Activated T-helper 17 cell treated with anti-CD3 and anti-CD28 coated beads, Interleukin-2, amount 50 U/mL, for 72 hours (primary cell): ENCODE data around the gene SPEF1. TPM values are rescaled to one million over a fixed set of nuclear protein-coding genes. Genes with fewer than 3 reads are reported as not detected.
A peak's percentile ranks its signal among the peaks of the same experiment; 100 is the strongest.

Experiments used
- ATAC-seq: fragments of 150-1000 bp; cut with Tn5 transposase; replicated peaks from 2 replicates; pipeline ENCODE4 v1.10.0; 2021; ENCODE audit warnings: mild to moderate bottlenecking, moderate library complexity
- H3K27ac Mint-ChIP-seq: one replicate; pipeline ENCODE4 v1.8.0; 2022; ENCODE audit warnings: mixed read lengths
- H3K27me3 Mint-ChIP-seq: one replicate; pipeline ENCODE4 v1.8.0; 2022; ENCODE audit warnings: mixed read lengths
- H3K36me3 Mint-ChIP-seq: one replicate; pipeline ENCODE4 v1.8.0; 2022; ENCODE audit warnings: low read depth, mild to moderate bottlenecking, mixed read lengths
- H3K4me1 Mint-ChIP-seq: one replicate; pipeline ENCODE4 v1.8.0; 2022; ENCODE audit warnings: mixed read lengths
- H3K4me3 Mint-ChIP-seq: one replicate; pipeline ENCODE4 v1.8.0; 2022; ENCODE audit warnings: mild to moderate bottlenecking, mixed read lengths
- H3K9me3 Mint-ChIP-seq: one replicate; pipeline ENCODE4 v1.8.0; 2022; ENCODE audit warnings: mixed read lengths
- total RNA-seq, 2 donors: library from RNA; stranded (reverse); gene quantifications; one replicate each; pipeline ENCODE4 v1.2.3, GENCODE V29; 2022

Gene SPEF1
- total RNA-seq, 2 donors from 2014 or later: 0.24 TPM

DNA sequence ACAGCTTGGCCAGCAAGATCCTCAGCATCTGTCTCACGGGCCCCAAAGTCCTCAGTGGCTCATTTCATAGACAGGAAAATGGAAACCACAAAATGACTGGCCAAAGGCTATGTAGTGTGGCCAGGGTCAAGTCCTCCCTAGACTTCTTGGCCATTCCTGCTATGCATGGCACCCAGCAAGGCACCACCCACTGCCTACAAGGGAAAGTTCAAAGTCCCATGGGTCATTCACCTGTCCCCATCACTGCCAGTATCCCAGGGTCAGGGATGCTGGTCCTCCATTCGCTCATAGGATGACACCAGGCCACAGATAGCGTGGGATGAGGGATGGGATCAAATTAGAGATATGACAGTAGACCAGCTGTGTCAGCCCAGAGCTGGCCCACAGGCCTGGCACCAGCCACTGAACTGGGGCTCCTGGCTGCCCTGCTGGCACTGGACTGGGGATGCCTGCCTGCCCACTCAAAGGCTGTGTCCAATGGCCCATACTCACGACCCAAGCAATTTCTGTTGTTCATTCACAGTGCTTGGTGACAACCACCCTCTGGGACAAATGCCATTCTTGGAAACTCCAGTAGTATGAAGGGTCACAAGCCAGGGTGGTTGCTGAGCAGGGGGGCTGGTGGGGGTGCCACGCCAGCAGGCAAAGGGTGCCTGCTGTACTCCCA is 25.3 kb downstream of the SPEF1 start:
- Mint-ChIP-seq H3K36me3 (peaks cover 17% of the 10 kb centered on the region), H3K9me3 (no peaks in the 10 kb centered on the region), H3K27ac (peak overlapping the region; percentile 43), H3K4me3 (no peak overlapping the region), H3K27me3 (no peaks in the 10 kb centered on the region), H3K4me1 (no peaks in the 10 kb centered on the region)
- ATAC-seq: no peak

DNA sequence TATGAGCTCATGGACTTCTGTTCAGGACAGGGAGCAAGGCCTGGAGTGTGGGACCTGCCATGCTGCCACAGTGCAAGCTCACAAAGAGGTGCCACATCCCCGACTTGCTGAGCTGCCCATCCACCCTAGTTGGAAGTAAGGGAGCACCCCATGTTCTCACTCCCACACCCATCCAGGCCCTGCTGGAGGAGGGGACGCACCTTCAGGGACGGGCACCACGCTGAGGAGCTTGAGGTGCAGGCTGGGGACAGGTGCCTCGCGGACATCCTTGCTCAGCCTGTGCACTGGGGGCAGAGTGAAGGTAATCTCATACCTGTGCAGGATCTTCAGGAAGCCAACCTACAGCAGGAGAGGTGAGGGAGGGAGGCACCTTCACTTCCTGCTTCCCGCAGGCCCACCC is 26.0 kb downstream of the SPEF1 start:
- Mint-ChIP-seq H3K36me3 (peaks cover 17% of the 10 kb centered on the region), H3K4me1 (no peaks in the 10 kb centered on the region), H3K27me3 (no peaks in the 10 kb centered on the region), H3K4me3 (no peak overlapping the region), H3K27ac (peak overlapping the region; percentile 43), H3K9me3 (no peaks in the 10 kb centered on the region)
- no peak for ATAC-seq

DNA sequence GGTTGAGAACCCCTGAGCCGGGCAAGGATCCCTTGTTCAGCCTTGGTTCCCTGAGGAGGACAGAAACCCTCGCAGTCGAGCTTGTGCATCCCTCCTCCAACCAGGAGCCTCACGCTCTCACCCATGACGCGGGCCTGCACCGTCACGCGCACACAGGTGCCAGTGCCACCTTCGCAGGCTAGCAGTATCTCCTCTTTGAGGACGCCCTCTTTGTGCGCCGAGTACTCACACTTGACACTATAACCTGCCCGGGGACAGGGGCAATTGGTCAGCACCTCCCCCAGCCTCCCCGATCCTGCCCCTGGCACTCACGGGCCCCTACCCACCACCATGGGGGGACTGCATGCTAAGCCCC is 27.0 kb downstream of the SPEF1 start:
- Mint-ChIP-seq H3K27ac (no peak overlapping the region), H3K36me3 (peaks cover 17% of the 10 kb centered on the region), H3K4me1 (no peaks in the 10 kb centered on the region), H3K4me3 (no peak overlapping the region), H3K27me3 (no peaks in the 10 kb centered on the region), H3K9me3 (no peaks in the 10 kb centered on the region)
- ATAC-seq: no peak

DNA sequence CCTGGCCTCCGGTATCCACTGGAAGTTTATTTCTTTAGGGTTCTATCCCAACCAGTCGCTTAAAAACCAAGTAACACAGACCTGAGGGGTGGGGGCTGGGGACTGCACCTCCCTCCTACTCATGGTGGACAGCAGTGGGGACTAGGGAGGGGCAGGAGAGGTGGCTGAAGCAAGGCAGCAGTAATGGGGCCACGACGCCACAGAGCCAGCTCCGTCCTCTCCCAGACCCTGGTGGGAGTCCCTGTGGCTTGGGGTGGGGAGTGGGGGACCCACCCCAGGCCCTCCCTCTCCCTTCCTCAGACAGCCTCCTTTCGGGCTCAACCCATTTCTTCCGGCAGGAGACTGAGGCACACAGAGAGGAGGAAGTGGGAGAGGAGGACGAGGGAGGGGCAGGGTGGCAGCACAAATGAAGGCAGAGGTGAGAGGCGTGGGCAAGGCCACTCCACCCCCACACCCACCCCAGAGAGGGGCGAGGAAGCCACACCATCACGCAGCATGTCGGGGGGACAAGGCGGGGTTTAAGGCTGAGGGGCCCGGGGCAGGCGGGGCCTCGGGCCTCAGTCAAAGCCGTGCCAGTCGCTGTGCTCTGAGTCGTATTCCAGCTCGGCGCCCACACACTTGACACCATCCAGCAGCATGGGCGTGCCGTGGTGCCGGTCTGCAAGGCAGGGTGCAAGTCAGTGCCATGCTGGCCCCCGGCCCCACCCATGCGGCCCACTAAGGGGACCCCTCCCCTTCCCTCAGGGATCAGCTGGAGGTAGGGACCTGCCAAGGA is 27.6 kb downstream of the SPEF1 start:
- no peaks in the 10 kb centered on the region for H3K4me1 Mint-ChIP-seq
- H3K4me3 Mint-ChIP-seq: no peak overlapping the region
- no peak for ATAC-seq
- no peaks in the 10 kb centered on the region for H3K27me3 Mint-ChIP-seq
- no peaks in the 10 kb centered on the region for H3K9me3 Mint-ChIP-seq
- peaks cover 17% of the 10 kb centered on the region for H3K36me3 Mint-ChIP-seq
- no peak overlapping the region for H3K27ac Mint-ChIP-seq

DNA sequence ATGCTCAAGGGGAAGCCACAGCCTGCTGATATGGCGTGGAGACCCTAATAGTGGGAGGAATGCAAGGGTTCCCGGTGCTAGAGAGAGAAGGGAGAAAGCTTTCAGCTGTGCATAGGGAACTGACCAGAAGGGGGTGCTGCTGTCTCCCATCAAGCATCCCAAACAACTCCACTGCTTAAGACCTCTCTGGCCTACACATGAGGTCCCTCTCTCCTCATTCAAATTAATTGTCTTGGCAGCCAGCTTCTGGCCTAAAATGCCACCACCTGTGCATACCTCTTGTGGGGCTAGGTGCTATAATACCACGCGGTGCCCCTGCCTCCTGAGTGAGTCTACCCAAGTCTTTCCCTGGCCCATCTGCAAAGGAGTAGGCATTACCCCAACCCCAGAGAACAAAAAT is 28.1 kb downstream of the SPEF1 start:
- H3K9me3 Mint-ChIP-seq: no peaks in the 10 kb centered on the region
- ATAC-seq: peak; percentile 77
- H3K4me3 Mint-ChIP-seq: no peak overlapping the region
- no peak overlapping the region for H3K27ac Mint-ChIP-seq
- no peaks in the 10 kb centered on the region for H3K4me1 Mint-ChIP-seq
- H3K36me3 Mint-ChIP-seq: peaks cover 14% of the 10 kb centered on the region
- no peaks in the 10 kb centered on the region for H3K27me3 Mint-ChIP-seq

DNA sequence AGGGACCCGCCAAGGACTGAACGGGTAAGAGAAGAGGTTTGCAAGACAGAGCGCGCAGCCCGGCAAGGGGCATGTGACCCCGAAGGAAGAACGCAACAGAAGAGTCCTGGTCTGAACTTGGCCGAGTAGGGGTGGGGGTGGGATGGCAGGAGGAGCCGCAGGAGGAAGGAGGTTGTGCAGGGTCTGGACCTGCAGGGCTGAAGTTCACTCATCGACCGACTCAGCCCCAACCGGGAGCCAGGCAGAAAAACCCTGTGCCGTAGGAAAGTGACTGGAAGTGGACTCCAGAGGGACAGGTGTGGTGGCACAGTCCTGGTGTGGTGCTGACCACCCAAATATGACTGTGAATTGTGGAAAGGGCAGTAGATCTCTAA is 28.9 kb downstream of the SPEF1 start:
- Mint-ChIP-seq H3K27ac (no peak overlapping the region), H3K4me1 (no peaks in the 10 kb centered on the region), H3K9me3 (no peaks in the 10 kb centered on the region), H3K27me3 (no peaks in the 10 kb centered on the region), H3K4me3 (peak overlapping the region; percentile 46), H3K36me3 (peaks cover 7% of the 10 kb centered on the region)
- ATAC-seq: no peak

DNA sequence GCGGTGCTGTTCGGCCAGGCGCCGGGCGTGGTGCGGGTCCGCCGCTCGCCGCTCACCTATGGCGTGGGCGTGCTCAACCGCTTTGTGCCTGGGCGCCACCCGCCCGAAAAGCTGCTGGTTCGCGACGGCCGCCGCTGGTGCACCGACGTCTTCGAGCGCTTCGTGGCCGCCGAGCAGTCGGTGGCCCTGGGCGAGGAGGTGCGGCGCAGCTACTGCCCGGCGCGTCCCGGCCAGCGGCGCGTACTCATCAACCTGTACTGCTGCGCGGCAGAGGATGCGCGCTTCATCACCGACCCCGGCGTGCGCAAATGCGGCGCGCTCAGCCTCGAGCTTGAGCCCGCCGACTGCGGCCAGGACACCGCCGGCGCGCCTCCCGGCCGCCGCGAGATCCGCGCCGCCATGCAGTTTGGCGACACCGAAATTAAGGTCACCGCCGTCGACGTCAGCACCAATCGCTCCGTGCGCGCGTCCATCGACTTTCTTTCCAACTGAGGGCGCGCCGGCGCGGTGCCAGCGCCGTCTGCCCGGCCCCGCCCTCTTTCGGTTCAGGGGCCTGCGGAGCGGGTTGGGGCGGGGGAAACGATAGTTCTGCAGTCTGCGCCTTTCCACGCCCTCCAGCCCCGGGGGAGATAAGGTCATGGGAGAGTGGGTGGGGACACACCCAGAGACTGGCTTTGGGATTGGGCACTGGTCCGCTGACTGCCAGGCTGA is 29.4 kb downstream of the SPEF1 start:
- no peaks in the 10 kb centered on the region for H3K4me1 Mint-ChIP-seq
- H3K36me3 Mint-ChIP-seq: peaks cover 5% of the 10 kb centered on the region
- no peak overlapping the region for H3K27ac Mint-ChIP-seq
- H3K4me3 Mint-ChIP-seq: peak overlapping the region; percentile 46
- no peaks in the 10 kb centered on the region for H3K27me3 Mint-ChIP-seq
- ATAC-seq: peak; percentile 51
- no peaks in the 10 kb centered on the region for H3K9me3 Mint-ChIP-seq

DNA sequence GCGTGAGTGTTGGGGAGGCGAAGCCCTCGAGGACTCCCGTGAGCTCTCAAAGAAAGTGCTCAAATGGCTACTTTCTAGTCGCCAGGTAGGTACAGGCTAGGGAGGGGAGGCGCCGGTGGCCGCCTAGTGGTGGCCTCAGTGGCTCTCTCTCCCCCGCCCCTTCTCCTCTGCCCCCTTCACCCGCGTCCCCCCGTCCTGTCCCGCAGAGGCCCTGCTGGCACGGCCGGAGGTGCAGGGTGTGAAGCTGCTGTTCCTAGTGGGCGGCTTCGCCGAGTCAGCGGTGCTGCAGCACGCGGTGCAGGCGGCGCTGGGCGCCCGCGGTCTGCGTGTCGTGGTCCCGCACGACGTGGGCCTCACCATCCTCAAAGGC is 30.0 kb downstream of the SPEF1 start:
- Mint-ChIP-seq H3K36me3 (no peaks in the 10 kb centered on the region), H3K4me3 (no peak overlapping the region), H3K9me3 (no peaks in the 10 kb centered on the region), H3K27ac (no peak overlapping the region), H3K27me3 (no peaks in the 10 kb centered on the region), H3K4me1 (no peaks in the 10 kb centered on the region)
- ATAC-seq: no peak

DNA sequence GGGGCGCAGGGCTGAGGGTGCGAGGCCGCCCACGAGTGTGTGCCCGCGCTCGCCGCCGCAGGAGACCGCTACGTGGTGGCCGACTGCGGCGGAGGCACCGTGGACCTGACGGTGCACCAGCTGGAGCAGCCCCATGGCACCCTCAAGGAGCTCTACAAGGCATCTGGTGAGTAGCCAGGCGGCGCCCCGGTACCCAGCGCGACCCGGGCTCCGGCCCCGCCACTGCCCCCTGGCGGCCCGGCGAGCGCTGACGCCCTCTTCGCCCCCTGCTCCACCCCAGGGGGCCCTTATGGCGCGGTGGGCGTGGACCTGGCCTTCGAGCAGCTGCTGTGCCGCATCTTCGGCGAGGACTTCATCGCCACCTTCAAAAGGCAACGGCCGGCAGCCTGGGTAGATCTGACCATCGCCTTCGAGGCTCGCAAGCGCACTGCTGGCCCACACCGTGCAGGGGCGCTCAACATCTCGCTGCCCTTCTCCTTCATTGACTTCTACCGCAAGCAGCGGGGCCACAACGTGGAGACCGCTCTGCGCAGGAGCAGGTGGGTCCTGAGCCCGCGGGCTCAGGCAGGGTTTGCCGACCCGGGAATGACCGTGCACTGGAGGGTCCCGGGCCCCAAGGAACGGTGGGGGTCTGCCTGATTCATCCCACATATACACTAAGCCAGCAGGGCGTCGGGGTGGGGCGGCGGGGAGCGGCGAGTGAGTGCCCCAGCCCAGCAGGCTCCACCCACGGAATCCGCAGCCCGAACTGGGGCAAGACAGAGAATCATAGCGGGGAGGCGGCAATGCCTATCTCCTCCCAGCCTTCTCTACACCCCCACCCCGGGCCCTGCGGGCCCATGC is 31.3 kb downstream of the SPEF1 start:
- Mint-ChIP-seq H3K27me3 (no peaks in the 10 kb centered on the region), H3K4me3 (no peak overlapping the region), H3K4me1 (no peaks in the 10 kb centered on the region), H3K9me3 (no peaks in the 10 kb centered on the region), H3K27ac (no peak overlapping the region), H3K36me3 (no peaks in the 10 kb centered on the region)
- peak; percentile 31 for ATAC-seq

DNA sequence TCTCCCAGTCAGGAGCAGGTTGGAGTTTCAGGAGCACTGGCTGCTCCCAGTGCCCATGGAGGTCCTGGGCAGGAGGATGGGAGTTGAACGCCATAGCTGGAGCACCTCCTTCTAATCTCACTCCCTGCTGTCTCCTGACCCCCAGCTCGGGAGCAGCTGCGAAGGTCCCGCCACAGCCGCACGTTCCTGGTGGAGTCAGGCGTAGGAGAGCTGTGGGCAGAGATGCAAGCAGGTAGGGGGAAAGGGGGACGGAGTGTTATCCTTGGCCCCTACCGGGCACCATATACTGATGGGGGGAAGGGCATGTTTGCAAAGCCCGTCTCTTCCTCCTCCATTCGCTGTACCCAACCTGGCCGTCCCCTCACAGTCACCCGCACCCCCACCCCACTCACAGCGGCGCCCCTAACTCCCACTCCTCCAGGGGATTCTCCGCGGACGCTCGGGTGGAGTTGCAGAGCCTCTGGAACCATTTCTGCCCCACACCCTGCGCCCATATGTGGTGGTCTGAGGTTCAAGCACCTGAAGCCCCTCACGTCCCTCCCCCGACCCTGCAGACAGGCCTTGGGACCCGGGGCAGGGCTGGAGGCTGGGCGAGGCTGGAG is 32.1 kb downstream of the SPEF1 start:
- Mint-ChIP-seq H3K36me3 (no peaks in the 10 kb centered on the region), H3K4me1 (no peaks in the 10 kb centered on the region), H3K27ac (no peak overlapping the region), H3K27me3 (no peaks in the 10 kb centered on the region), H3K9me3 (no peaks in the 10 kb centered on the region), H3K4me3 (no peak overlapping the region)
- ATAC-seq: no peak

DNA sequence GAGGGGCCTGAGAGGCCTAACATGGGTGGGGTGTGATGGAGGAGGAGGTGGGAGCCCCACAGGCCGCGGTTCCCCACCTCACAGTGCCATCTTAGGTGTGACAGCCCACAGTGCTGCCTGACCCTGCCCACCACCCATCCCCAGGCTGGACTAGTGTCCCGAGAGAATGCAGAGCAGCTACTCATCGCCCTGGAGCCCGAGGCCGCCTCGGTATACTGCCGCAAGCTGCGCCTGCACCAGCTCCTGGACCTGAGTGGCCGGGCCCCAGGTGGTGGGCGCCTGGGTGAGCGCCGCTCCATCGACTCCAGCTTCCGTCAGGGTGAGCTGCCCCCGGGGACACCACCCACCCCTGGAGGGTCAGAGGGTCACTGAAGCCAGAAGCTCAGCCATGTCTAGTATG is 33.2 kb downstream of the SPEF1 start:
- no peaks in the 10 kb centered on the region for H3K9me3 Mint-ChIP-seq
- H3K27me3 Mint-ChIP-seq: no peaks in the 10 kb centered on the region
- no peaks in the 10 kb centered on the region for H3K4me1 Mint-ChIP-seq
- ATAC-seq: no peak
- no peak overlapping the region for H3K4me3 Mint-ChIP-seq
- no peaks in the 10 kb centered on the region for H3K36me3 Mint-ChIP-seq
- H3K27ac Mint-ChIP-seq: no peak overlapping the region

DNA sequence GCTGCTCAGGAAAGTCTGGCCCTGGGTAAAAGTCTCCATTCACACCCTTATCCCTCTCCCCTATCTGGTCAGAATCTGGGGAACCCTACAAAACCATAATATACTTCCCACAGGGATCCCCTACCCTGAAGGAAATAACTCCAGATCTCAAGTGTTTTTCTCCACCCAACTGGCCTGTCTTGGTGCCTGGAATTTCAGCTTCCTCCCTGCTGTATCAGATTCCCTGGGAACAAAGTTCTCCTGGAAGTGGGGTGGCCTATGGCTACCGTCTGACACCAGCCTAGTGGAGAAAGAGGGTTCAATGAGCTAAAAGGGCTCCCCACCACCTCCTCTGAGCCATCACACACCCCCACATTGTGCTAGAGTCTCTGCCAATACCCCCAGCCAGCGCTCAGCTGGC is 33.8 kb downstream of the SPEF1 start:
- ATAC-seq: no peak
- Mint-ChIP-seq H3K9me3 (no peaks in the 10 kb centered on the region), H3K4me1 (no peaks in the 10 kb centered on the region), H3K4me3 (no peak overlapping the region), H3K27me3 (no peaks in the 10 kb centered on the region), H3K27ac (no peak overlapping the region), H3K36me3 (no peaks in the 10 kb centered on the region)

DNA sequence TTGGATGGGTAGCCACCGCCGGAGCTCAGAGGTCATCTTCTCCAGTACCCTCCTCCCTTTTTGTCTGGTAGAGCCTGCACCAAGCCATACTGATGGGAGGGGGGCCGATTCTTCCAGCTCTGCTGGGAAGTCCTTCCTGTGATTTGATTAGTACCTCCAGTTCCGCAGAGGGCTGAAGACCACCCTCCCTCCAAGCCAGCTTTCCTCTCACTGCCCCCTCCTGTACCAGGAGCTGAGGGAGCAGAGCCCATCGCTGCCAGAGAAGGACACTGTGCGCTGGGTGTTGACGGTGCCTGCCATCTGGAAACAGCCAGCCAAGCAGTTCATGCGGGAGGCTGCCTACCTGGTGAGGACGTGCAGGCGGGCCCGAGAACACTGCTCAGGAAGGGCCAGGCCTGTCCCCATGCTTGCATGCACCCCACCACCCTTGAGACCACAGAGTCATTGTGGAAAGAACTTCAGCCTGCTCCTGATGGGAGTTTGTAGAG is 35.5 kb downstream of the SPEF1 start:
- Mint-ChIP-seq H3K36me3 (no peaks in the 10 kb centered on the region), H3K27me3 (no peaks in the 10 kb centered on the region), H3K27ac (no peak overlapping the region), H3K9me3 (no peaks in the 10 kb centered on the region), H3K4me3 (no peak overlapping the region), H3K4me1 (no peaks in the 10 kb centered on the region)
- ATAC-seq: no peak
